Hematopoietic multipotent progenitor cell (in vitro differentiated cells): ENCODE measurements around the gene GNB1L. TPM values are rescaled to one million over a fixed set of nuclear protein-coding genes. Genes with fewer than 3 reads are reported as not detected.
A peak's percentile ranks its signal among the peaks of the same experiment; 100 is the strongest.

Source experiments
- DNase-seq, 3 donors: peaks; one replicate each; pipeline ENCODE4 v3.0.0-alpha.2; 2011 to 2015; ENCODE audit warnings: low read depth in 2 of 3, low spot score in 2 of 3
- total RNA-seq: library from RNA; depleted of rRNA; stranded (reverse); fragments of >200 nt; gene quantifications from one replicate; pipeline ENCODE4 v1.2.3, GENCODE V29; 2012

The GNB1L gene
- total RNA-seq, 1 donor: 10.0 TPM

DNA sequence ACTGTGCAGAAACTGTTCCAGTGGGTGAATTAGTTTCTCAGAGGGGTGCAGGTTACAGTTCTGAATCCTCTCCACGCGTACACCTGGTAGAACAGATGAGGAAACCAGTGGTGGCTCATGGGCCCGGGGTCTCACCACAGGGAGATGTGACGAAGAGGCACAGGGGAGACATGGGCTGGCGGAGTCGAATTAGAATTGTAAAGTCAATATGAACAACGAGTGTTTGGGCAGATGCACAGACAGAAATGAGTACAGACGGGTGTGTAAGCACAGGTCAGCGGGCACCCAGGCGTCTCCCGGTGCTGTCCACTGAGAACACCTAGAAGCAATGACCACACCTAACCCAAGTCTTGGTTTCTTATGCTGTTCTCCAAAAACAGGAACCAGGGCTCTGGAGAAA, 41.8 kb downstream of the GNB1L start:
- no peak for DNase-seq

GRCh38 chr22:19811811-19812771, 42.6 kb downstream of the GNB1L start:
- no peak for DNase-seq

GRCh38 chr22:19811211-19811621, 43.5 kb downstream of the GNB1L start:
- DNase-seq: no peak

DNA sequence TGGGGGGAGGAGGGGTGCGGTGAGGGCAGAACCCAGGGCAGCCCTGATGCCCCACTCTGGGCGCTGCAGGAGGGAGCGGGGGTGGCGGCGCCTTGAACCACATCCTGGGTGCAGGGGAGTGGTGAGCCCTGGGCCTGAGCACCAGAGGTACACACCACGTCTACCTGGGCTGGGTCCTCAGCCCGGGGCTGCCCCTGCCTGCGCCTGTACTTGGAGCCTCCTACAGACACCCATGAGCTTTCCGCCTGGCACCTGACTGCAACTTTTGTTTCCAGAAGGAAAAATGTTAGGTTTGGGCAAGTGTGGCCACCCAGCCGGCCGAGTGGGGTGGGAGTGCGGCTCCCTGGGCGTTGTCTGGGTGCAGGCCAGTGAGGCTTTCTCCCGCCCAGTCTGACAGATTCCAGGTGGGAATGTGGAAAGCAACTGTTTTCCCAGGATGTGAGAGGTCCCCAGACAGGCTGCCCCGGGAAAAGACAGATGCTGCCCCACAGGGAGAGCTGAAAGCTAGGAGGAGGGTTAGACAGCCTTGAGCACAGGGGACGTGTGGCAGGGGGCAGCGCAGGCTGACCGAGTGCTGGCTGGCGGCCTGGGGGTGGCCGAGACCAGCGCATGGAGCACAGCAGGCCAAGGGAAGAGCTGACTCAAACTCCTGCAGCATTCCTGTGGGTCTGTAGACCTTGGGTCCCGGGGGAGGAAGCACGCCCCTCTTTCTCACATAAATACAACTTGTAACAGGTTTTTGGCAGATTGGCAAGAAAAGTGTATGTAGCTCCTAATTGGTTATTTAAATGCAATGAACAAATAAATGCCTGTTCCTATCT, 44.1 kb downstream of the GNB1L start:
- no peak for DNase-seq

GRCh38 chr22:19809741-19810140, 44.9 kb downstream of the GNB1L start:
- DNase-seq: no peak

- DNase-seq: no peak
These were observed 45.7 kb downstream of the GNB1L start for GRCh38 chr22:19808873-19809478.

DNA sequence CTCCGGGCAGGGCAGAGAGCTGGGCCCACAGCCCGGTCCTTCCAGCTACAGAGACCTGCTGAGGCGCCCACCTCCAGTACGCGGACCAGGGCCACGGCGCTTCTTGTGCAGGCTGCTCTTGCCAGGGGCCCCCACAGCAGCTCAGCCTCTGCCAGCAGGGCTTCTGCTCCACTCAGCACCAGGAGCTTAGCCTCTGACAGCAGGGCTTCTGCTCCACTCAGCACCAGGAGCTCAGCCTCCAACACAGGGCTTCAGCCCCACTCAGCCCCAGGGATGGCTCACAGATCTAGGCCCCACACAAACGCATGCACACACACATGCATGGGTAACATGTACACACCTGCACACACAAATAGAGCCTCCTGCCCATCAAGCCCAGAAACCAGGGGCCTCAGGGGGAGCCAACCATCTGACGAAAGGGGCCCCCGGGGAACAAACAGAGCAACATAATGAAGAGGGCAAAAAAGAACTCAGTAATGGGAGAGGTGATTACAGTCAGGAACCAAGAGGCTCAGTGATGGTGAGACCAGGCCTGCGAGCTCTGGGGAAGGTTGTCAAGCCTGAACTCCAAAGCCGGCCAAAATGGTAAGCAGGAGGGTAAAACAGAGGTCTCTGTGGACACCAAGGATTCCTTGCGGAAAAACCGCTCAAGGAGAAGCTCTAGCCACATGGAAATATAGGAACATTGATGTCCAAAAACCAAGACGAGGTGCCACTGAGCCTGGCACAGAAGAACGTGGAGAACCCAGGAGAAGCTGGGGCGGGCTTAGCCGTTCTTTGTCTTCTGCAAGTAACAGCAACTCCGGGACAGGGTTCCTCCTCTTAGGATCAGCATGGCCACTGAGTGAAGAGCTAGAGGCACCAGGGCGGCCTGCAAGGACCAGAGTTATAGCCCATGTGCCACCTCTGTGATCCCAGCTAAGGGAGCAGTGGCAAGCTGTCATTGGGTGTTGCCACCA, 46.5 kb downstream of the GNB1L start:
- no peak for DNase-seq

GRCh38 chr22:19807161-19807913, 47.3 kb downstream of the GNB1L start:
- no peak for DNase-seq

DNA sequence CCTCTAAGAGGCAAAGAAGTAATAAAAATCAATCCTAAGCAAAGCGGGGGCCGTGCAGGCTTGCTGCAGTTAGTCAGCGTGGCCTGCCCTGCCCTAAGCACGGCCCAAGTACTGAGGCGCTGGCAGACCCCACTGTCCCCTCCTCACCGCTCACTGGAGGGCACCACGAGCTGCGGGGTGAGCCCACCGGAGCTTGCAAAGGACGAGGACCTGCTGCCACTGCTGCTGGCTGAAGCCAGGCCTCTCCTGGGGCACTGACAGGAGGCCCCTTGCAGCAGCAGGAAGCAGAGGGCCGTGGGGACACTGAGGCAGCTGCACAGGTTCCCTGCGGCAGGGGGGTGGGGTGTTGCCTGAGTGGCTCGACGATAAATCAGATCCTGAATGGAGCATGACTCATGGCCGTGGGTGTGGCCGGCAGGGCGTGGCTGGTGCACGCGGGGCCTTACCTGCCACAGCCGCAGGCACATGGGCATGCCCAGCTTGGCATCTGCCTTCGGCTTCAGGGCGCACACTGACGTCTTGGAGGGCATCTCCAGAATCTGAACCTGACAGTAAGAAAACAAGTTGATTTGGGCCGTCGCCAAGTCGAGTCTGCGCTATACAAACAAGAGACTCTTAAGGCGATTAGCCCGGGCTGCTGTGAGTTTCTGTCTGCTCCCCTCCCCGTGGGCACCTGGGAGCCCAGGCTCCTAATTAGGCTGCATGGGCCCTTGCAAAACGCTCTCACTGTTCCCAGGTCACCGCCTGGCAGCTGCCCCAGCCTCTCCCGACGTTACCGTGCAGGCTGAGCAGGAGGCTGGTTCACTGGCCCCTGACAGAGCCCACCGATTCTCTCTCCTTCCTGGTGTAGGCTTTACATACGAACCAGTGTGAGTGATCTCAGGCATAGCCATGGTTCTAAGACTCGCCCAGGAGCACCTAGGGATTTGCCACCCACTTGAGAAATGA, 48.2 kb downstream of the GNB1L start:
- no peak for DNase-seq

DNA sequence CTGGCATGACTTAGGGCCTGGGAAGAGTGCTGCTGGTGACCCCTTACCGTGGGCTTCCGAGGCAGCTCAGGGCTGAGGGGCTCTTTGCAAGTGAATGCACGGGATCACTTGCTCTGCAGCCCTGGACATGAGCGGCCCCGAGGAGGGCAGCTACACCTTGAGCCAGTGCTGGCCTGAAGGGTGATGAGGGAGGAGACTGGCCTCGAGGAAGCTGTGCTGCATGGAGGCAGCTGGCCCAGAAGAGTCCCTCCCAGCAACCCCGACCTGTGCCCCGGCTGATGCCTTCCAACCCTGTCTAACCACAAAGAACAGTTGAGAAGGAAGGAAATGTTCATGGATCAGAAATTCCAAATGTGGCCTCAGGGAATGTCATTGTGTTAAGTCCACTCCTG, 48.9 kb downstream of the GNB1L start:
- DNase-seq: no peak

GRCh38 chr22:19803736-19804267, 50.9 kb downstream of the GNB1L start:
- DNase-seq: no peak

- no peak for DNase-seq
These were observed 51.6 kb downstream of the GNB1L start for GRCh38 chr22:19802894-19803735.

GRCh38 chr22:19802001-19802893, 52.4 kb downstream of the GNB1L start:
- DNase-seq: no peak

DNA sequence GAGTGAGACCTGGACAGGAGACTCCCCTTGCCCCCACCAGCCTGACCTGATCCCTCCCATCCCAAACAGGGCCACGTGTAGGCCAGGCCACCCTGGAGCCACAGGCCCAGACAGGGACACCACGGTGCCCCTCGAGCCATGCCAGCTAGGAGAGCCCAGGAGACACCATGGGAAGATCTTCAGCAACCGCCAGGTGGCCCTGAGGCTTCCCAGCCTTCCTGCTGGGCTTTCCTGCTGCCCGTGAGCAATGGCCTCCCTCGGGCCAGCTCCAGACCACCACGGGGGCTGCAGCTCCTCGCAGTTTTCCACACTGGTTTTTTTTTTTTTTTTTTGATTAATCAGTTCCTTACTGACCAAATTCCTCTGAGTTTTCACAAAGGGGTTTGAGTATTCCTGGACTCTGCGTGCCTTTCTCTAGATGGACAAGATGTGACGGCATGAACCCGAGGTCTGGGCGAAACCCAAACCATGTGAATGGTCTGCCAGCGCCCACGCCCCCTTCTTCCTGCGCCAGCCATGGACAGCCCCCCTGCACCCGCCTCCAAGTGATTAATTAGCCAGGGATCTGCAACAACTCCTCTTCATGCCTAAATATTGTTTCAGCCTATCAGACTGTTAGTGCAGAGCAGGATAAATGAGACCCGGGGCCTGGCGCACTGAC, 53.2 kb downstream of the GNB1L start:
- no peak for DNase-seq

- peak in 2 of 3 donors; percentile 15 to 29 for DNase-seq
These were observed 53.9 kb downstream of the GNB1L start for GRCh38 chr22:19800761-19801244.
